Chondrocyte (in vitro differentiated cells): ENCODE measurements around the gene ASRGL1. TPM values are rescaled to one million over a fixed set of nuclear protein-coding genes. Genes with fewer than 3 reads are reported as not detected.

Experiments used
- DNase-seq: peaks from one replicate; pipeline ENCODE4 v3.0.0; 2021; ENCODE audit warnings: mixed read lengths, low spot score
- H3K27ac Mint-ChIP-seq: one replicate; pipeline ENCODE4 v1.8.0; 2021; ENCODE audit warnings: mild to moderate bottlenecking, moderate library complexity, mixed read lengths; ENCODE audit not compliant: unreplicated experiment
- H3K27me3 Mint-ChIP-seq: 2 replicates; pipeline ENCODE4 v1.8.0; 2021; ENCODE audit warnings: low read depth, mixed read lengths
- H3K36me3 Mint-ChIP-seq: 2 replicates; pipeline ENCODE4 v1.8.0; 2021; ENCODE audit warnings: low read depth, mixed read lengths
- H3K4me1 Mint-ChIP-seq: 2 replicates; pipeline ENCODE4 v1.8.0; 2021; ENCODE audit warnings: low read depth, mild to moderate bottlenecking, mixed read lengths
- H3K4me3 Mint-ChIP-seq: one replicate; pipeline ENCODE4 v1.8.0; 2021; ENCODE audit warnings: mild to moderate bottlenecking, moderate library complexity, mixed read lengths; ENCODE audit not compliant: unreplicated experiment
- H3K9me3 Mint-ChIP-seq: 2 replicates; pipeline ENCODE4 v1.8.0; 2021; ENCODE audit warnings: low read depth, mixed read lengths
- CTCF ChIP-seq: fragments of 200-600 bp; sonication (generic); IDR thresholded peaks from 2 replicates; pipeline ENCODE4 v1.5.0; 2021; ENCODE audit warnings: antibody characterized with exemption, mild to moderate bottlenecking, moderate library complexity
- long read RNA-seq: library from polyadenylated mRNA; stranded (forward); transcript quantifications from one replicate; pipeline ENCODE4 v2.0.0, GENCODE V29; 2021
- total RNA-seq: library from RNA; stranded (reverse); gene quantifications from 3 replicates; pipeline ENCODE4 v1.2.1, GENCODE V29; 2021

Gene ASRGL1
- total RNA-seq, result 3.5 to 6.2 TPM (median 6.0 TPM) in 3 replicates
- long read RNA-seq, transcript ASRGL1-201 (7 exons, 2,182 nt), result major isoform, 7 of 12 reads
- long read RNA-seq, partial matches to known transcripts, result 2 of 12 reads
- long read RNA-seq, other reads (novel, unspliced or antisense), result 2 of 12 reads

- Mint-ChIP-seq H3K27me3 (peaks cover 35% of the 10 kb centered on the region), H3K36me3 (no peaks in the 10 kb centered on the region), H3K9me3 (no peaks in the 10 kb centered on the region), H3K4me3 (peak within 1 kb of the TSS; percentile 85), H3K4me1 (peaks cover 6% of the 10 kb centered on the region), H3K27ac (no peak within 1 kb of the TSS)
- peak; percentile 95 for DNase-seq
- TF ChIP-seq CTCF, result no peak
Measured at GRCh38 chr11:62337303-62338181, at the start of gene ASRGL1. ASRGL1 (plus strand) TSS chr11:62337448; CDS start chr11:62337978, 530 bp downstream.

- no peak for DNase-seq
- no peak for TF ChIP-seq CTCF
- Mint-ChIP-seq H3K9me3 (no peaks in the 10 kb centered on the region), H3K27ac (no peak overlapping the region), H3K36me3 (no peaks in the 10 kb centered on the region), H3K4me1 (no peaks in the 10 kb centered on the region), H3K4me3 (no peak overlapping the region), H3K27me3 (peaks cover 21% of the 10 kb centered on the region)
Measured at GRCh38 chr11:62295504-62295903, 41.7 kb upstream of the ASRGL1 start.

GRCh38 chr11:62298975-62299374 is 38.3 kb upstream of the ASRGL1 start, which contains the start of gene SCGB1D4:
SCGB1D4 (minus strand) TSS chr11:62299075; CDS start chr11:62299010, 65 bp downstream.
- no peaks in the 10 kb centered on the region for H3K4me1 Mint-ChIP-seq
- peaks cover 32% of the 10 kb centered on the region for H3K27me3 Mint-ChIP-seq
- H3K27ac Mint-ChIP-seq, result no peak within 1 kb of the TSS
- no peak within 1 kb of the TSS for H3K4me3 Mint-ChIP-seq
- H3K36me3 Mint-ChIP-seq, result no peaks in the 10 kb centered on the region
- DNase-seq, result no peak
- TF ChIP-seq CTCF, result no peak
- H3K9me3 Mint-ChIP-seq, result no peaks in the 10 kb centered on the region

- Mint-ChIP-seq H3K36me3 (no peaks in the 10 kb centered on the region), H3K9me3 (peaks cover 8% of the 10 kb centered on the region), H3K4me3 (no peak overlapping the region), H3K27ac (no peak overlapping the region), H3K4me1 (peaks cover 3% of the 10 kb centered on the region), H3K27me3 (peaks cover 26% of the 10 kb centered on the region)
- DNase-seq, result no peak
- no peak for TF ChIP-seq CTCF
Measured at GRCh38 chr11:62306227-62306626, 31.0 kb upstream of the ASRGL1 start.

GRCh38 chr11:62307950-62308349 is 29.3 kb upstream of the ASRGL1 start:
- Mint-ChIP-seq H3K36me3 (no peaks in the 10 kb centered on the region), H3K27ac (no peak overlapping the region), H3K4me1 (peaks cover 4% of the 10 kb centered on the region), H3K4me3 (no peak overlapping the region), H3K9me3 (peaks cover 8% of the 10 kb centered on the region), H3K27me3 (peaks cover 32% of the 10 kb centered on the region)
- no peak for TF ChIP-seq CTCF
- DNase-seq, result no peak
